Calu3 (cell line): ENCODE measurements around the gene AFAP1. TPM values are rescaled to one million over a fixed set of nuclear protein-coding genes. Genes with fewer than 3 reads are reported as not detected.

Experiments used
- BruUV-seq: library from RNA; stranded (reverse); fragments of 400-500 nt; replicated peaks from 2 replicates; lab custom pipeline; 2021; lab: Mats Ljungman, UMichigan
- CTCF ChIA-PET: fragments of 300-600 bp; sonication (Branson Sonifier 250); formaldehyde crosslinking; loops from one replicate; lab custom pipeline; 2022; ENCODE audit warnings: antibody characterized with exemption; lab: Charles Lee
- DNase-seq: peaks from one replicate; pipeline ENCODE4 v3.0.0; 2022
- H3K27ac Mint-ChIP-seq: one replicate; pipeline ENCODE4 v1.8.0; 2022; ENCODE audit warnings: mixed read lengths; ENCODE audit not compliant: unreplicated experiment
- H3K27me3 Mint-ChIP-seq: one replicate; pipeline ENCODE4 v1.8.0; 2022; ENCODE audit warnings: mixed read lengths; ENCODE audit not compliant: unreplicated experiment
- H3K36me3 Mint-ChIP-seq: one replicate; pipeline ENCODE4 v1.8.0; 2022; ENCODE audit warnings: mild to moderate bottlenecking, moderate library complexity, mixed read lengths; ENCODE audit not compliant: insufficient read depth, unreplicated experiment
- H3K4me1 Mint-ChIP-seq: one replicate; pipeline ENCODE4 v1.8.0; 2022; ENCODE audit warnings: mild to moderate bottlenecking, low read depth, mixed read lengths; ENCODE audit not compliant: unreplicated experiment
- H3K4me3 Mint-ChIP-seq: one replicate; pipeline ENCODE4 v1.8.0; 2022; ENCODE audit warnings: mild to moderate bottlenecking, low read depth, moderate library complexity, mixed read lengths; ENCODE audit not compliant: unreplicated experiment
- H3K9me3 Mint-ChIP-seq: one replicate; pipeline ENCODE4 v1.8.0; 2022; ENCODE audit warnings: low read depth, mixed read lengths; ENCODE audit not compliant: unreplicated experiment
- CTCF ChIP-seq: fragments of 200-600 bp; IDR thresholded peaks from one replicate; pipeline ENCODE4 v1.8.0; 2022; ENCODE audit warnings: antibody characterized with exemption; ENCODE audit not compliant: unreplicated experiment
- intact Hi-C: fragments of 100-400 bp; cut with micrococcal nuclease; formaldehyde crosslinking; loops from one replicate; pipeline ENCODE4 v1.10.0; 2022; ENCODE audit not compliant: unreplicated experiment
- total RNA-seq: library from RNA; stranded (reverse); gene quantifications from 2 replicates; pipeline ENCODE4 v1.2.3, GENCODE V29; 2022

Gene AFAP1
- total RNA-seq, 1 experiment from 2014 or later: 40.1 TPM

DNA sequence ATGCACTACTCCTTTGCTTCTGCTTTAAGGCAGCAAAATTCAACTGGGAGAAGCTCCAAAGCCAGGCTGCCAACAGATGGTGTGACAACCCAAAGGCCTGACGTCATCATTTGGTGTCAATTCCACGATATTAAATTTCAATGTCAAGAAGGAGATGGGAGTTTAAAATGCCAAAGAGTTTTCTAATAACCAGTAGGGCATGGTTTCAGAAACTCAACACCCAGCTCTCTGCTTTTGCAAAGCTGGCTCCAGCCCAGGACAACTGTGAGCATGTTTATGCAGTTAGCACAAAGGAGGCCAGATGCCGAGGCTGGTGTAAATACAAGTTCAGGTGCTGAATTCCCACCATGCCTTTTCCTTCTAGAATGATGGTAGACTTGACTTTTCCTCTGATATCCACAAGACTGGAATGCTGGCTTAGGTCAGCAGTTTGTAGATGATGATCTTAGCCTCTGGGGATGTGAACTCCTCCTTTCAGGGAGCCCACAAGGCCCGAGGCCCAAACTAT, 67.3 kb downstream of the AFAP1 start:
- Mint-ChIP-seq H3K27me3 (no peaks in the 10 kb centered on the region), H3K9me3 (no peaks in the 10 kb centered on the region), H3K4me3 (no peak overlapping the region), H3K36me3 (peaks cover 18% of the 10 kb centered on the region), H3K27ac (no peak overlapping the region), H3K4me1 (peaks cover 15% of the 10 kb centered on the region)
- no peak for DNase-seq
- no peak for TF ChIP-seq CTCF
- no TSS peak for BruUV-seq
- intact Hi-C loops: no loop called here
- CTCF ChIA-PET: no interaction called here

DNA sequence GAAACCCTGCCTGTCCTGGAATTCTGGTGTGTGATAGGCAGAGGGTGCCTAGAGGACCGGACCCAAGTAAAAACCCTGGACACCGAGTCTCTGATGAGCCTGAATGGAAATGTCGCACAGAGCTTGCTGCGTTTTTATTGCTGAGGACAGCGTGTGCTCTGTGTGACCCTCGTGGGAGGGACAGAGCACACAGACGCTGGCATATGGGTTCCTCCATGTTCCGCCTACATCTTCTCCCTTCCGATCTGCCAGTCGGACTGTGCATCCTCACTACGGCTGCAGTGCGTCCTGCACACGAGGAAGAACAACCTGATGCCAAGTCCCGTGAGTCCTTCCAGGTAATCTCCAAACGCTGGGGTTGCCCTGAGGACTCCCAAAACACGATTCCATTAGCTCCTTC, 68.3 kb downstream of the AFAP1 start:
- no TSS peak for BruUV-seq
- CTCF ChIA-PET: no interaction called here
- intact Hi-C loops: no loop called here
- no peak for TF ChIP-seq CTCF
- H3K9me3 Mint-ChIP-seq: no peaks in the 10 kb centered on the region
- peaks cover 15% of the 10 kb centered on the region for H3K4me1 Mint-ChIP-seq
- peaks cover 18% of the 10 kb centered on the region for H3K36me3 Mint-ChIP-seq
- H3K27me3 Mint-ChIP-seq: no peaks in the 10 kb centered on the region
- H3K4me3 Mint-ChIP-seq: no peak overlapping the region
- H3K27ac Mint-ChIP-seq: no peak overlapping the region
- DNase-seq: no peak

- Mint-ChIP-seq H3K4me1 (peaks cover 15% of the 10 kb centered on the region), H3K9me3 (no peaks in the 10 kb centered on the region), H3K27ac (no peak overlapping the region), H3K36me3 (peaks cover 22% of the 10 kb centered on the region), H3K4me3 (no peak overlapping the region), H3K27me3 (no peaks in the 10 kb centered on the region)
- DNase-seq: no peak
- BruUV-seq: no TSS peak
- intact Hi-C loops: no loop called here
- no peak for TF ChIP-seq CTCF
- CTCF ChIA-PET: interaction anchor here (0.8 kb wide), 1 partner anchor 93 kb away, joined by 11 read pairs; no protein-coding TSS in a partner anchor
These were observed 70.7 kb downstream of the AFAP1 start for GRCh38 chr4:7868892-7869471.

GRCh38 chr4:7868436-7868775, 71.3 kb downstream of the AFAP1 start:
- Mint-ChIP-seq H3K9me3 (no peaks in the 10 kb centered on the region), H3K4me1 (peaks cover 15% of the 10 kb centered on the region), H3K27ac (no peak overlapping the region), H3K4me3 (no peak overlapping the region), H3K36me3 (peaks cover 22% of the 10 kb centered on the region), H3K27me3 (no peaks in the 10 kb centered on the region)
- CTCF ChIA-PET: interaction anchor here (0.8 kb wide), 1 partner anchor 93 kb away, joined by 11 read pairs; no protein-coding TSS in a partner anchor
- TF ChIP-seq CTCF: no peak
- DNase-seq: no peak
- no TSS peak for BruUV-seq
- intact Hi-C loops: no loop called here
